ENCODE measurements around the gene ZBTB38. TPM values are rescaled to one million over a fixed set of nuclear protein-coding genes. Genes with fewer than 3 reads are reported as not detected.

Gene ZBTB38
- total RNA-seq, 3 donors from 2014 or later (not counting 1 experiment from before 2014, with no cell fraction given) = 40.3 to 68.3 (median 56.7) TPM

DNA sequence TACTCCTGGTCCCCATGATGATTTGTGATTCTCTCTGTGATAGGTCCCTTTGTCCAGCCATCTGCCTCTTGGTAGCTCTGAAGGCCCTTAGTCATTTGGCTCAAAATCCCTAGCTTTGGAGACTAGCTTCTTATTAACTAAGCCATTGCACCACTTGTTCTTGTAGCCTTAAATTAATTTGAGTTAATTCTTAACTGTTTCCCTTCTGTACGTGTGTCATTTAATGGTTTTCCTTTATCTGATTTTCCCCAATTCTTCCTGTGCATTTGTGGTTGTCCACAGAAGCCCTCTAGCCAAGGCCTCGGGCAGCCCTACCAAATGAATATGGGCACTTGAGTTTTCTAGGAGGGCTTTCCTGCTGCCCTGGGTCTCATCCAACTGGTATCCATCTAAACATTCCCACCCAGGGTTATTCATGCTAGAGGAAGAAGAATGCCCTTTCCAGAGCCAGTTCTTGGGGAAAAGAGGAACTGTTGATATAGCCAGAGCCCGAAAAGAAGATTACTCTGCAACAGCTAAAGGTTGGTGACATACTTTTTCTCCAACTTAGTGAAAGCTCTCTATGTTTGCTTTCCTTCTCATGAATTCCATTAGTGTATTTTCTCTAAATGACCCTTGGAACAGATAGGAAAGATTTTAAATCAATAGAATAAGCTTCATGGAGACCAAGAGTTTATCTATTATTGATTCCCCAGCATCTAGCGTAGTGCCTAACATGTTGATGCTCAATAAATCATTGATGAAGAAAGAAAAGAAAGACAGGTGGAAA, 44.2 kb upstream of the ZBTB38 start:
- Mint-ChIP-seq H3K4me3 (no peak overlapping the region), H3K9me3 (no peaks in the 10 kb centered on the region), H3K27ac (no peak overlapping the region), H3K4me1 (peaks cover 10 to 12% of the 10 kb centered on the region in 2 donors), H3K27me3 (ENCODE audit: low read depth in 2 of 2) (peaks cover 0 to 8% of the 10 kb centered on the region in 2 donors), H3K36me3 (no peaks in the 10 kb centered on the region)
- ATAC-seq (no peak), DNase-seq (no peak)
- H3K27ac ChIP-seq (ENCODE audit: low read length) = no peak overlapping the region
- no peaks in the 10 kb centered on the region for H3K36me3 ChIP-seq (ENCODE audit: control insufficient read depth, insufficient read depth, low read length)
- WGBS (ENCODE audit: insufficient coverage) = 80% methylated on average over 4 of the region's 4 CpGs
- H3K4me1 ChIP-seq (ENCODE audit: control insufficient read depth, insufficient read depth, low read length) = no peaks in the 10 kb centered on the region
- TF ChIP-seq, protein P1, sequence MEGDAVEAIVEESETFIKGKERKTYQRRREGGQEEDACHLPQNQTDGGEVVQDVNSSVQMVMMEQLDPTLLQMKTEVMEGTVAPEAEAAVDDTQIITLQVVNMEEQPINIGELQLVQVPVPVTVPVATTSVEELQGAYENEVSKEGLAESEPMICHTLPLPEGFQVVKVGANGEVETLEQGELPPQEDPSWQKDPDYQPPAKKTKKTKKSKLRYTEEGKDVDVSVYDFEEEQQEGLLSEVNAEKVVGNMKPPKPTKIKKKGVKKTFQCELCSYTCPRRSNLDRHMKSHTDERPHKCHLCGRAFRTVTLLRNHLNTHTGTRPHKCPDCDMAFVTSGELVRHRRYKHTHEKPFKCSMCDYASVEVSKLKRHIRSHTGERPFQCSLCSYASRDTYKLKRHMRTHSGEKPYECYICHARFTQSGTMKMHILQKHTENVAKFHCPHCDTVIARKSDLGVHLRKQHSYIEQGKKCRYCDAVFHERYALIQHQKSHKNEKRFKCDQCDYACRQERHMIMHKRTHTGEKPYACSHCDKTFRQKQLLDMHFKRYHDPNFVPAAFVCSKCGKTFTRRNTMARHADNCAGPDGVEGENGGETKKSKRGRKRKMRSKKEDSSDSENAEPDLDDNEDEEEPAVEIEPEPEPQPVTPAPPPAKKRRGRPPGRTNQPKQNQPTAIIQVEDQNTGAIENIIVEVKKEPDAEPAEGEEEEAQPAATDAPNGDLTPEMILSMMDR (IDR thresholded peaks at IDR 0.05) = no peak
- no peak overlapping the region for H3K4me3 ChIP-seq (ENCODE audit: low read length)
- H3K9me3 ChIP-seq (ENCODE audit: control insufficient read depth, insufficient read depth, low read length) = no peaks in the 10 kb centered on the region
- H3K27me3 ChIP-seq (ENCODE audit: control insufficient read depth, insufficient read depth, low read length) = no peaks in the 10 kb centered on the region
- intact Hi-C loops (cut with micrococcal nuclease) = no loop called here

- no peak for ATAC-seq
- no peak overlapping the region for H3K27ac Mint-ChIP-seq
- peaks cover 0 to 8% of the 10 kb centered on the region in 2 donors for H3K27me3 Mint-ChIP-seq (ENCODE audit: low read depth in 2 of 2)
Observed at GRCh38 chr3:141326123-141326522, 42.2 kb upstream of the ZBTB38 start.

DNA sequence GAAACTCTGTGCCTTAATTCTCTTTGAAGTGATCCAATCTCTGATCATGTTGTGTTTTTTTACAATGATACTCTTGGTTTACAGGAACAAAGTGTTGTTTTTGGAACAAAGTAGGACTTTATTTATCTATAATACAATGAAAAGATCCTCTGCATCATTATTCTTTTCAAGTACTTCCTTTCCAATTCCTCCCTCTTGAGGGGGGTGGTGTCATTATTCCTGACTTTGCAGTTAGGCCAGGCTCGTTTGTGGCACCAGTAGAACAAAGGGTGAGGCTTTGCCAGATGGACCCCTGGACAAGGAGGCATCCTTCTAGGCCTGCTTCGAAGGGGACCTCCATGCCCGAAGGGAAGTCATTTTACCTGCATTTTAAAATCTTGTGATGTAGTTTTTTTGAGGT, 41.7 kb upstream of the ZBTB38 start:
- Mint-ChIP-seq H3K27me3 (ENCODE audit: low read depth in 2 of 2) (peaks cover 0 to 8% of the 10 kb centered on the region in 2 donors), H3K4me3 (no peak overlapping the region), H3K4me1 (no peaks in the 10 kb centered on the region), H3K27ac (no peak overlapping the region), H3K36me3 (no peaks in the 10 kb centered on the region), H3K9me3 (no peaks in the 10 kb centered on the region)
- no peaks in the 10 kb centered on the region for H3K27me3 ChIP-seq (ENCODE audit: control insufficient read depth, insufficient read depth, low read length)
- ATAC-seq = no peak
- WGBS (ENCODE audit: insufficient coverage) = 82% methylated on average over 3 of the region's 3 CpGs
- intact Hi-C loops (cut with micrococcal nuclease) = no loop called here
- H3K4me1 ChIP-seq (ENCODE audit: control insufficient read depth, insufficient read depth, low read length) = no peaks in the 10 kb centered on the region
- no peak overlapping the region for H3K4me3 ChIP-seq (ENCODE audit: low read length)
- H3K36me3 ChIP-seq (ENCODE audit: control insufficient read depth, insufficient read depth, low read length) = no peaks in the 10 kb centered on the region
- no peak overlapping the region for H3K27ac ChIP-seq (ENCODE audit: low read length)
- H3K9me3 ChIP-seq (ENCODE audit: control insufficient read depth, insufficient read depth, low read length) = no peaks in the 10 kb centered on the region
- no peak for DNase-seq
- TF ChIP-seq, protein P1 (IDR thresholded peaks at IDR 0.05) = no peak

More at GRCh38 chr3:141326123-141326522, 42.2 kb upstream of the ZBTB38 start:
- intact Hi-C loops (cut with micrococcal nuclease) = no loop called here
- H3K4me3 Mint-ChIP-seq = no peak overlapping the region
- Histone ChIP-seq H3K9me3 (ENCODE audit: control insufficient read depth, insufficient read depth, low read length) (no peaks in the 10 kb centered on the region), H3K4me1 (ENCODE audit: control insufficient read depth, insufficient read depth, low read length) (no peaks in the 10 kb centered on the region), H3K36me3 (ENCODE audit: control insufficient read depth, insufficient read depth, low read length) (no peaks in the 10 kb centered on the region), H3K4me3 (ENCODE audit: low read length) (no peak overlapping the region), H3K27me3 (ENCODE audit: control insufficient read depth, insufficient read depth, low read length) (no peaks in the 10 kb centered on the region), H3K27ac (ENCODE audit: low read length) (no peak overlapping the region)
- peaks cover 2 to 3% of the 10 kb centered on the region in 2 donors for H3K4me1 Mint-ChIP-seq
- DNase-seq = no peak
- H3K36me3 Mint-ChIP-seq = no peaks in the 10 kb centered on the region
- TF ChIP-seq, protein P1 (IDR thresholded peaks at IDR 0.05) = no peak
- H3K9me3 Mint-ChIP-seq = no peaks in the 10 kb centered on the region

Measured in natural killer cell (primary cell).